ENCODE results near the gene PPARD. TPM values are rescaled to one million over a fixed set of nuclear protein-coding genes. Genes with fewer than 3 reads are reported as not detected.

The PPARD gene
- total RNA-seq, 1 experiment from 2014 or later, result 38.4 TPM

DNA sequence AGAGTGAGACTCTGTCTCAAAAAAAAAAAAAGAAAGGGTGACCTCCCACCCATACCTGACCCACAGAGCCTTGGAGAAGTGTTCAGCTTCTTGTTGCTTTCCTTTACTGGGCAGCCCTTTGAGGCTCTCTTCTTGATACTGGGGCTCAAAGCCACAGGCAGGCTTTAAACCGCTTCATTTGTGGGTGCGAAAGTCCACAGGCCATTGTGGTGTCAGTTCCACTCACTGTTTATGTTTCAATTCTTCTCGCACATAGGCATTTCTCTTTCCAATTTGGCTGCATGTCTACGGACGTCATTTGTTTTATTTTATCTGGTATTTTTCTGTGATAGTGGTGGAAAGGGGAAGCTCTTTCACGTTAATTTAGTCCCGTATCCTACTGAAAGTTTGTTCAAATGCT, 34.6 kb downstream of the PPARD start:
- H3K27me3 ChIP-seq (ENCODE audit: insufficient read depth, low read length), result no peaks in the 10 kb centered on the region
- H3K27ac ChIP-seq (ENCODE audit: low read depth, low read length), result no peak overlapping the region
- CTCF ChIA-PET, result no interaction called here
- BruUV-seq (replicated peaks), result no TSS peak
- DNase-seq (ENCODE audit: low read depth, low spot score), result no peak
- no peaks in the 10 kb centered on the region for H3K36me3 ChIP-seq (ENCODE audit: control insufficient read depth in 1 of 2, insufficient read depth in 2 of 2, low read length in 2 of 2)
- no peaks in the 10 kb centered on the region for H4K20me1 ChIP-seq (ENCODE audit: insufficient read depth)
- peaks cover 0 to 22% of the 10 kb centered on the region in 2 experiments; a peak in 1 of 4 replicates for H3K4me1 ChIP-seq (ENCODE audit: control insufficient read depth in 1 of 2, insufficient read depth in 2 of 2, low read length in 2 of 2)
- intact Hi-C loops (cut with micrococcal nuclease), result no loop called here
- ATAC-seq, result no peak
- TF ChIP-seq RAD21 (IDR thresholded peaks at IDR 0.05; ENCODE audit: low read depth) (no peak), ELF1 (IDR thresholded peaks at IDR 0.05; ENCODE audit: borderline replicate concordance, low read depth) (no peak)
- TF ChIP-seq, protein P1, sequence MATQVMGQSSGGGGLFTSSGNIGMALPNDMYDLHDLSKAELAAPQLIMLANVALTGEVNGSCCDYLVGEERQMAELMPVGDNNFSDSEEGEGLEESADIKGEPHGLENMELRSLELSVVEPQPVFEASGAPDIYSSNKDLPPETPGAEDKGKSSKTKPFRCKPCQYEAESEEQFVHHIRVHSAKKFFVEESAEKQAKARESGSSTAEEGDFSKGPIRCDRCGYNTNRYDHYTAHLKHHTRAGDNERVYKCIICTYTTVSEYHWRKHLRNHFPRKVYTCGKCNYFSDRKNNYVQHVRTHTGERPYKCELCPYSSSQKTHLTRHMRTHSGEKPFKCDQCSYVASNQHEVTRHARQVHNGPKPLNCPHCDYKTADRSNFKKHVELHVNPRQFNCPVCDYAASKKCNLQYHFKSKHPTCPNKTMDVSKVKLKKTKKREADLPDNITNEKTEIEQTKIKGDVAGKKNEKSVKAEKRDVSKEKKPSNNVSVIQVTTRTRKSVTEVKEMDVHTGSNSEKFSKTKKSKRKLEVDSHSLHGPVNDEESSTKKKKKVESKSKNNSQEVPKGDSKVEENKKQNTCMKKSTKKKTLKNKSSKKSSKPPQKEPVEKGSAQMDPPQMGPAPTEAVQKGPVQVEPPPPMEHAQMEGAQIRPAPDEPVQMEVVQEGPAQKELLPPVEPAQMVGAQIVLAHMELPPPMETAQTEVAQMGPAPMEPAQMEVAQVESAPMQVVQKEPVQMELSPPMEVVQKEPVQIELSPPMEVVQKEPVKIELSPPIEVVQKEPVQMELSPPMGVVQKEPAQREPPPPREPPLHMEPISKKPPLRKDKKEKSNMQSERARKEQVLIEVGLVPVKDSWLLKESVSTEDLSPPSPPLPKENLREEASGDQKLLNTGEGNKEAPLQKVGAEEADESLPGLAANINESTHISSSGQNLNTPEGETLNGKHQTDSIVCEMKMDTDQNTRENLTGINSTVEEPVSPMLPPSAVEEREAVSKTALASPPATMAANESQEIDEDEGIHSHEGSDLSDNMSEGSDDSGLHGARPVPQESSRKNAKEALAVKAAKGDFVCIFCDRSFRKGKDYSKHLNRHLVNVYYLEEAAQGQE (IDR thresholded peaks at IDR 0.05; ENCODE audit: low read depth), result no peak
- TF ChIP-seq, protein P2, sequence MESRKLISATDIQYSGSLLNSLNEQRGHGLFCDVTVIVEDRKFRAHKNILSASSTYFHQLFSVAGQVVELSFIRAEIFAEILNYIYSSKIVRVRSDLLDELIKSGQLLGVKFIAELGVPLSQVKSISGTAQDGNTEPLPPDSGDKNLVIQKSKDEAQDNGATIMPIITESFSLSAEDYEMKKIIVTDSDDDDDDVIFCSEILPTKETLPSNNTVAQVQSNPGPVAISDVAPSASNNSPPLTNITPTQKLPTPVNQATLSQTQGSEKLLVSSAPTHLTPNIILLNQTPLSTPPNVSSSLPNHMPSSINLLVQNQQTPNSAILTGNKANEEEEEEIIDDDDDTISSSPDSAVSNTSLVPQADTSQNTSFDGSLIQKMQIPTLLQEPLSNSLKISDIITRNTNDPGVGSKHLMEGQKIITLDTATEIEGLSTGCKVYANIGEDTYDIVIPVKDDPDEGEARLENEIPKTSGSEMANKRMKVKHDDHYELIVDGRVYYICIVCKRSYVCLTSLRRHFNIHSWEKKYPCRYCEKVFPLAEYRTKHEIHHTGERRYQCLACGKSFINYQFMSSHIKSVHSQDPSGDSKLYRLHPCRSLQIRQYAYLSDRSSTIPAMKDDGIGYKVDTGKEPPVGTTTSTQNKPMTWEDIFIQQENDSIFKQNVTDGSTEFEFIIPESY (IDR thresholded peaks at IDR 0.05; ENCODE audit: extremely low read depth, insufficient replicate concordance, low read length), result no peak
- TF ChIP-seq, protein P3, sequence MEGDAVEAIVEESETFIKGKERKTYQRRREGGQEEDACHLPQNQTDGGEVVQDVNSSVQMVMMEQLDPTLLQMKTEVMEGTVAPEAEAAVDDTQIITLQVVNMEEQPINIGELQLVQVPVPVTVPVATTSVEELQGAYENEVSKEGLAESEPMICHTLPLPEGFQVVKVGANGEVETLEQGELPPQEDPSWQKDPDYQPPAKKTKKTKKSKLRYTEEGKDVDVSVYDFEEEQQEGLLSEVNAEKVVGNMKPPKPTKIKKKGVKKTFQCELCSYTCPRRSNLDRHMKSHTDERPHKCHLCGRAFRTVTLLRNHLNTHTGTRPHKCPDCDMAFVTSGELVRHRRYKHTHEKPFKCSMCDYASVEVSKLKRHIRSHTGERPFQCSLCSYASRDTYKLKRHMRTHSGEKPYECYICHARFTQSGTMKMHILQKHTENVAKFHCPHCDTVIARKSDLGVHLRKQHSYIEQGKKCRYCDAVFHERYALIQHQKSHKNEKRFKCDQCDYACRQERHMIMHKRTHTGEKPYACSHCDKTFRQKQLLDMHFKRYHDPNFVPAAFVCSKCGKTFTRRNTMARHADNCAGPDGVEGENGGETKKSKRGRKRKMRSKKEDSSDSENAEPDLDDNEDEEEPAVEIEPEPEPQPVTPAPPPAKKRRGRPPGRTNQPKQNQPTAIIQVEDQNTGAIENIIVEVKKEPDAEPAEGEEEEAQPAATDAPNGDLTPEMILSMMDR (IDR thresholded peaks at IDR 0.05 in 2 of 3, conservative IDR thresholded peaks at IDR 0.05 in 1 of 3; ENCODE audit: borderline replicate concordance in 1 of 3, insufficient read depth in 1 of 3, low read depth in 2 of 3, low read length in 2 of 3), result no peak
- TF ChIP-seq, protein P4, sequence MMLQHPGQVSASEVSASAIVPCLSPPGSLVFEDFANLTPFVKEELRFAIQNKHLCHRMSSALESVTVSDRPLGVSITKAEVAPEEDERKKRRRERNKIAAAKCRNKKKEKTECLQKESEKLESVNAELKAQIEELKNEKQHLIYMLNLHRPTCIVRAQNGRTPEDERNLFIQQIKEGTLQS (IDR thresholded peaks at IDR 0.05), result no peak
- H3K4me2 ChIP-seq (ENCODE audit: low read length), result no peak overlapping the region
- H3K9ac ChIP-seq (ENCODE audit: low read length), result no peak overlapping the region
- POLR2A ChIA-PET, result interaction anchor here (1.6 kb wide), 1 partner anchor 11 kb away, joined by 3 read pairs; no protein-coding TSS in a partner anchor
- no peaks in the 10 kb centered on the region for H3K9me2 ChIP-seq (ENCODE audit: insufficient read depth)
- peaks cover 54% of the 10 kb centered on the region for H3K79me2 ChIP-seq (ENCODE audit: insufficient read depth, low read length)
- H3K9me3 ChIP-seq (ENCODE audit: control insufficient read depth in 1 of 2, insufficient read depth in 1 of 2, low read depth in 1 of 2, low read length in 2 of 2), result no peaks in the 10 kb centered on the region
- RAD21 ChIA-PET (ENCODE audit: low non-redundant PET in 1 of 2, low total read pairs in 2 of 2, uncharacterized antibody in 2 of 2, unreplicated experiment in 2 of 2), result no interaction called here
- H2AFZ ChIP-seq (ENCODE audit: low read depth, low read length, poor library complexity, severe bottlenecking), result no peak overlapping the region
- no peak overlapping the region for H3K4me3 ChIP-seq (replicated peaks in 1 of 2; ENCODE audit: low read depth in 1 of 2, low read length in 2 of 2)
